SKM-1 treated with dmso at 0.1 percent for 144 hours (cell line): ENCODE results near the gene NEK11.

ENCODE experiments used
- DNase-seq: peaks from one replicate; lab custom pipeline; 2025; ENCODE audit not compliant: unreplicated experiment; lab: John Stamatoyannopoulos, UW

NEK11 gene

DNA sequence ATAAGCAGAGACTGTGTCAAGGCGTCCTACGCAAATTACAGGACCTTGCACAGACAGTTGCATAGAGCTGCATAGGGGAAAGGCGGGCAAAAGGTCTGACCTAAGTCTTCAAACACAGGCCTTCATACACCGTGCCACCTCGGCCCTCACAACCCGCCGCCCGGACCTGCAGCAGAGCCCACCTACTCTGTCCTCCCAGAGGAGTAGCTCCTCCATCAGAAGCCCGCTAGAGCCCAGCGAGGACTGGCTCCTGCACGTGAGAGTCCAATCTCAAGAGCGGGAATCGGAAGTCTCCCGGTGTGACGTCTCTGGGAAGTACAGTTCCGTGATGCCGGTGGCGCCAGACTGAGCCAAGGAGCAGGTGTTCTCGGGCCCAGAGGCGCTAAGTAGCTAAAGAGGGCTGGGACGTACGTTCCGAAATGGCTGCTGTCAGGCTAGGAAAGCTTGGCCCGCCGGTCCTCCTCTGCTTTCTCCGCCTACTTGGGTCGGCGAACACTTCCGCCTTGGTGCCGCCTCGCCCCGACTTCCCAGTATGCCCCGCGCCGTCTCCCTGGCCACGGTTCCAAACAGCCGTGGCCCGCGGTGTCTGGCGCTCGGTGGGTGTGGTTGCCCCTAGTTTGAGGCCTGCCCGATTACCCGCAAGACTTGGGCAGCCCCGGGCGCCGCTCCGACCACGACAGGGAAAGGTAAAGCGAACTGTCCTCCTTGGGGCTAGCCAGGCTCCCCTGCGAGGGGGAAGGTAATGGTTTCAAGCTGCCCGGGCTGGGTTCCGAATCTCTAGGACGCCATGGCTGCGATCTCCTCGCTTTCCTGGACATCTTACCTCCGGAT, at the start of gene NEK11, which contains the start of gene ASTE1:
TSS of gene NEK11 (plus strand) at position 557 of the 831 bp plus-strand sequence. CDS start 2,832 bp downstream, outside the sequence.
TSS of gene ASTE1 (minus strand) at position 505 of the 831 bp plus-strand sequence. CDS start 1,519 bp downstream, outside the sequence.
- DNase-seq, result peak; percentile 79

GRCh38 chr3:130979117-130979516, 47.6 kb upstream of the NEK11 start:
- no peak for DNase-seq

DNA sequence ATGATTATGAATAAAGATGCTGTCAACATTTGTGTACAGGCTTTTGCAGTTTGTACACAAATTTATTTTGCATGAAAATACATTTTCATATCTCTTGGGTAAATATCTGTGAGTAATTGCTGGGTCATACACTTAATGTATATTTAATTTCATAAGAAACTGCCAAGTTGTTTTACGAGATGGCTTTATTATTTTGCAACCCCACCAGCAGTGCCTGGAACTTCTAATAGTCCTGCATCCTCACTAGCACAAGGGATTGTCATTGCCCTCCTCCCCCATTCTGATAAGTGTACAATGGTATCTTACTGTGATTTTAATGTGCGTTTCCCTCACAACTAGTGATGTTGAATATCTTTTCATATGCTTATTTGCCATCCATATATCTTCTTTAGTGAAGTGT, 45.2 kb upstream of the NEK11 start:
- DNase-seq, result no peak

DNA sequence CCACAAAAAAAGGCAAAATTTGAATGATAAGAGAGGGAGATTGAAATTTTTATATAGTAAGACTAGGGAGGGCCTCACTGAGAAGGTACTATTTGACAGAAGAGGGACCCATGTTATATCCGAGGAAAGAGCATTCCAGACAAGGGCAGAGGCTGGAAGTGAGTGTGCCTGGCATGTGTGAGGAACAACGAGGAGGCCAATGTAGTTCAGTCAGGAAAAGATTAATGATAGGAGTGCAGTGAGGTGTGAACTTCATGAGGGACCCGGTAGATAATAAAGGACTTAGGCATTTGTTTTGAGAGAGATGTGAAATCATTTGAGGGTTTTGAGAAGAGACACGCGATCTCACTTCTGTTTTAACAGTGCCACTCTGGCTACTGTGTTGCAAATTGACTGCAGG, 36.4 kb upstream of the NEK11 start:
- DNase-seq, result no peak

- no peak for DNase-seq
These were observed 35.6 kb upstream of the NEK11 start for GRCh38 chr3:130991126-130991525.

GRCh38 chr3:130992344-130992743, 34.3 kb upstream of the NEK11 start:
- no peak for DNase-seq

GRCh38 chr3:130997289-130997688, 29.4 kb upstream of the NEK11 start:
- peak; percentile 40 for DNase-seq

DNA sequence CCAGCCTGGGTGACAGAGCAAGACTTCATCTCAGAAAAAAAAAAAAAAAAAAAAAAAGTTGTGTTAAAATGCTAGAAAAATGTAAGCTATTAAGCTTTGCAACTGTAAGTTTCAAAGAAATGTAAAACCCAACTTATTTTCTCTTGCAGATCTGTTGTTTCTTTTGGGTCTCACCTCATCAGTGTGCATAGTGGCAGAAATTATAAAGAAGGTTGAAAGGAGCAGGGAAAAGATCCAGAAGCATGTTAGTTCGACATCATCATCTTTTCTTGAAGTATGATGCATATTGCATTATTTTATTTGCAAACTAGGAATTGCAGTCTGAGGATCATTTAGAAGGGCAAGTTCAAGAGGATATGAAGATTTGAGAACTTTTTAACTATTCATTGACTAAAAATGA, 25.6 kb upstream of the NEK11 start:
- no peak for DNase-seq

DNA sequence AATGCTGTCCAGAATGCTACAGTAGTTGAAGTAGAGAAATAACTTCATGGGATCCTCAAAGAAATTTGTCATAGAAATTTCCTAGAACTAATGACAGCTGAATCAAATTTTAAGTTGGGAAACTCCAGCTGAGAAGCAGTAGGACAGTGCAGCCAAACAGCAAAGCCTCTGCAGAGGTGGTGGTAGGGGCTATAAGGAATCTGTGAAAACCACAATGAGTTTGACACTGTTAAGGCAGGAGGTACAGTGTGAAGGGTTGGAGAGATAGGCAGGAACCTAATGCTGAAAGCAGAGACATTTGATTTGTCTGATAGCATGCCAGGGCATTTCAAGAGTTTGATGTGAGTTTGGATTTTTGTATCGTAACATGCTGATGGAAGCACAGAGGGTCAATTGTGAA, 22.1 kb upstream of the NEK11 start:
- DNase-seq, result no peak

GRCh38 chr3:131007256-131007655, 19.4 kb upstream of the NEK11 start:
- DNase-seq, result no peak

DNA sequence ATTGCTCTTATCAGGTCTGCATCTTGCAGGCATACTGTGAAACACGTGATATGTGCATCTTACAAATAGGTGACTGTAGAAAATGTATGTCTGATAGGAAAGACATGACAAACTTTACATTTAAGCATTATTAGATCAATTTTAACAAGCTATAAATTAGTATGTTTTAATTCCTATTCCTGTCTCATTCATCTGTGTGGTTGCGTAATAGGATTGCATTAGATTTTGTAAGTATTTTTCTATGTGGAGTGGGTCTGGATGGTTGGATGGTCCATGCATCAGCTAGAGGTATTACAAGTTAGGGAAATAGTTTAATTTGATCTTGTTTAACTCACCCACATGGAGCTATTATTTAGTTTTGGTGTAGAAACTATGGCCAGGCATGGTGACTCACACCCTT, 18.9 kb upstream of the NEK11 start:
- no peak for DNase-seq

GRCh38 chr3:131008326-131008725, 18.4 kb upstream of the NEK11 start:
- DNase-seq, result no peak

DNA sequence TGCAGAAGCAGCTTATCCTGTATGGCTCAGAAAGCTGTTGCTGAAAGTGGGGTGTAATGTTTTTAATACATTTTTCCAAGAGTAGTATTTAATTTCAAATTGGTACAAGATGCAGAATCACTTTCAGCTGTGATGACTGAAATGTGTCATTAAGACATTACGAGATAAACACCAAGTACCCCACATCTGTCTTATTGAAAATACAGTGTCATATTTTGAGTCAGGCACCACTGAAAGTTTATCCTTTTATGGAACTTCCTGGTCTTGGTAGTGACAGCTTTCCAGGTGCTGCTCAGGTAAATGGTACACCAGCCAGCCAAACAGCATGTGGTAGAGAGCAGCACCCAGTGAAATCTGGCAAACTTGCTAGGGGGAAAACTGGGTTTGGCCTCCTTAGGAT, 17.0 kb upstream of the NEK11 start:
- DNase-seq, result no peak

DNA sequence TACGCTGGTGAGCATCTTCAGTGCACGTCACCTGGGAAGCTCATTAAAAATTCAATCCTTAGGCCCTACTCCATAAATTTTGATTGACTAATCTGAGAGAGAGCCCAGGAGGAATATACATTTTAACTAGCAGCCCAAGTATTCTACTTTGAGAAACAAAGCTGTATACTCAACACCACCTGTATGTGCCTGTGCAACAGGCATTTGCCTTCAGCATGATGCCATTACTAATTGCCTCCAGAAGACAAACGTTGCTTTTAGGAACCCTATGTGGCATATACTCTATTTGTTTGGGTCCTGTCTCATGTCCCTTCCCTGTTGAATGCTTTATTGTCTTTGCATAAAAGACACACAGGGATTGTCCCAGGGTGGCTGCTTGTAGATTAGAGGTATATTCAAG, 7.7 kb upstream of the NEK11 start:
- DNase-seq, result no peak

DNA sequence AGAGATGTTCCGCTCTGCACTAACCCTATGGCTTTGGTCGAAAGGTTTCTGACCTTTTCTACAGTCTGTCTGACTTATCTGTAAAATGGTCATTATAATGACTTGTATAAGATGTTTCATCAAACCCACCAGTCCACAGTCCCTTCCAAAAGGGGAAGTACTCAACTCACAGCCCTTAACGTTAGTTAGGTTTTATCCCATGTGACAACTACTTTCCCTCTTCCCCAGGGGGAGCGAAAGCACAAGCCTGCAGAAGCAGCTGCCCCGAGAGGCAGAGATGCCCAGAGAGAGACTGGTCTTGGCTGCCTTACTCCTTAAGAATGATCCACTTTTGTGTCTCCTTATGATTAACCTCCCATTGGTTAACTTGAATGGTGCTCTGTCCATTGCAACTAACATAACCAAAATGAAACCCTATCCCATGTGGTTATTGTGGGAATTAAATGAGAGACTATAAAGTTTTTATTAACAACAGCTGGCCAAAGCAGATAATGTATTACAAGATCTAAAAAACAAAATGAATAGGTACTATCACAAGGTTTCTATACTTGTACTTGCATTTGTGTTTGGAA, 6.5 kb upstream of the NEK11 start:
- DNase-seq, result no peak

DNA sequence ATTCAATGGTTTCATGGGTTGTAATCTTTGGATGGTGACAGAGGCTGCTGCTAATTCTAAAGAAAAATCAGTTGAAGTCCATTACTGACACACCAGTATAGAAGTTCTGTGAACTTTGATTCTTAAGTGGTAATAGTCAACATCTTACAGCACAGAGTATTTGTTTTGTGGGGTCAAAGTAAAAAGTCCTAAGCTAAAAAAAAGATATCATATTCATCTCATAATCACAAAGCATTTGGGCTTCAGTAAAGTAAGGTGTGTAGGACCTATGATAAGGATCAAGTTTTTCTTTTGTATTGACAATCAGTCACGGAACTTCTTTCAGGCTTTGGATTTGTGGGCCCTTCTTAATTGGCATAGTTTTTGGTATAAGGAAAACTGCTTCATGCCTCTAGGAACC, 1.1 kb upstream of the NEK11 start:
- no peak for DNase-seq

- no peak for DNase-seq
These were observed 2.2 kb downstream of the NEK11 start for GRCh38 chr3:131028844-131029243.

DNA sequence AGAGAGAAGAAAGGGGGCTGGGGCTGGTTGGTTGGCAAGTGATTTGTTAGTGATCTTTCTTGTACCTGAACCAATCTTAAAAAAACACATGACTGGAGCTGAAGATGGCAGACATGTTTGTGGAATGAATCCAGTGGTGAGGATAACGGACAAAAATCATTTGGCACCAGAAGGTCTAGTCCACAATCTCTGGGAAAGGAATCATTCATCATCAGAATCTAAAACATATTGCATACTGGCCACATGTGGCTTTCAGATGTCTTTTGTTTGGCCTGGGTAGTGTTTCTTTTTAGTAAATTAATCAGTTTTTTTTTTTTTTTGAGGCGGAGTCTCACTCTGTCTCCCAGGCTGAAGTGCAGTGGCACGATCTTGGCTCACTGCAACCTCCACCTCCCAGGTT, 5.0 kb downstream of the NEK11 start:
- DNase-seq, result no peak

DNA sequence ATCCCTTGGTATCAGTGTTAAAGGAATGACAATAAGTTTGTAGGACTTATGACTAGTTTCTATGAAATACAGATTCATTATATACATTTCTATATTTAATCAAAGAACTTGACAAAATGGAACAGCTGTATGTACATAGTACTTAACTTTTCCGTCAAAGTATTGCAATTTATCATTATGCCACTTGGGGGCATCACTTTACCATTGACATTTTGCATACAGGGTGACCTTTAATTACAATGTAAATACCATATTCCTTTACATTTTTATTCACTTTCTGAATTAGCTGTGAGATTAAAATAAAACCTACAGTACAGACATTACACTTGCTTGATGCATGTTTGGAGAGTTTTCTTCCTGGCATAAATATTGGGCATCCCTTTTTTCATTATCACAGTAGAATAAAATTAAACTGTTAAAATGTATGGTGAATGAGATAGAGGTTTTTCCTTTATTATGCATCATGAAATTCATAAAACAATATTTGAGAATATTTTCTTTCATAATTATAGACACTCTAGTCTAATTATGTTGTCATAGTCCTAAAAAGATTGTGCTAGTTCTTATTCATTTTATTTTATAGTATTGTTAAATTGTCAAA, 6.9 kb downstream of the NEK11 start:
- peak; percentile 22 for DNase-seq

GRCh38 chr3:131036200-131036816, 9.6 kb downstream of the NEK11 start:
- DNase-seq, result no peak

GRCh38 chr3:131036986-131037385, 10.3 kb downstream of the NEK11 start:
- no peak for DNase-seq

DNA sequence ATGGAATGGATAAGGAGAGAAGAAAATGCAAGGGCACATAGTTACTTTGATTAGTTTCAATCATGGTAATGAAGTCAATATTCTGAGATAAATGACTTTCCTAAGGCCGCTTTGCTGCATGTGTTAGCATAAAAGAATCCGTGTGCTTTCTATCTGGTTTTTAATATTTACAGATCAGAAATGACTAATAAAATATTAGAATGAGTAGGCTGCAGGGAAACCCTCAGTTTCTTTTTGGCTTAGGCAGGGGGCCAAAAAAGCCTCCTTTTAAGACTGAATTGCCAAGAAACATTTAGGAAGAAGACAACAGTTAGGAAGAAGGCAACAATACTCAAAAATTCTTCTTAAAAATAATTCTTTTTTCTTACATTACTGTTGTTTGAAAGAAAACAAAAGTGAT, 11.6 kb downstream of the NEK11 start:
- DNase-seq, result no peak
